ENCODE results near the gene CD2.
A peak's percentile ranks its signal among the peaks of the same experiment; 100 is the strongest.

Gene CD2

GRCh38 chr1:116760996-116761665, 6.9 kb downstream of the CD2 start:
- no peak for DNase-seq

GRCh38 chr1:116762281-116762680, 8.1 kb downstream of the CD2 start:
- DNase-seq: no peak

DNA sequence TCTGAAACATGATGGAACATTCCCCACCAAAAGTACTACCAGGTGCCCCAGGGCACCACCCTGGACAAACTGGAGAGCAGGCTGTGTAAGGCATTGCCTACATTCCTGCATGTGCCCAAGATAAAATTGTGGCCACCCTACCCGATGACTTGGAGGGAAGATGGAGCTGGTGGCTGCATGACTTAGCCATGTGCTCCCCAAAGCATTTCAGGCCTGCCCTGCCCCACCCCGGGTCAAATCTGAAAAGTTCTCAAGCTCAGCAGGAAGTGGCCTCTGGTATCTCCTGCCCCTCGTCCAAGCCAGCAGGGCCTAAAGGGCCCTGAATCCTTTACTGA, 8.5 kb downstream of the CD2 start:
- no peak for DNase-seq

DNA sequence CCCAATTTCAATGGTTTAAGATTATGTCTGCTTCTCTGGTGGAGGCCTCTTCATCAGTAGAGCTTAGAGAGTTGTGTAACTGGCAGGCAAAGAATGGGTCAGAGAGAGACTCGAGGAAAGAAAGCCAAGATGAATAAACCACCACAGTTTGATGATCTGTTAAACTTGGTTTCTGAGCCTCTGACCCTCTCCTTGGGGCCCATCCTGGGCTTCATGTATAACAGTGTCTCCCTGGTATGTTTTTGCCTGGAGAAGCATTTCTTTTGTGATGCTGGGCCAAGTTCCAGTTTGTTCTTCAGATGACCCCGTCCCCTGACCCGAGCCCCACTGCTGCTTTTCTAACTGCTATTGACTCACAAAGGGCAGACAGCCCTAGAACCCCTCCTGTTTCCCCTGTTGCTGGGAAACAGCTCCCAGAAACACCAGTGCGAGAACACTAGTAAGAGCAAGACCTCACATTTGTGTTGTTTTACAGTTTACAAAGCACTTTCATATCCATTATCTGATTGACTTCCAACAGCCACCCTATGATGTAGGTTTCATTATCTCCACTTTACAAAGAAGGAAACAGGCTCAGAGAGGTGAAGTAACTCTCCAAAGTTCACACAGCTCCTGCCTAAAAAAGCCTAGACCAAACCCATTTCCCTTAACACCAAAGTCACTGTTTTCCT, 9.0 kb downstream of the CD2 start:
- DNase-seq: peak; percentile 51

DNA sequence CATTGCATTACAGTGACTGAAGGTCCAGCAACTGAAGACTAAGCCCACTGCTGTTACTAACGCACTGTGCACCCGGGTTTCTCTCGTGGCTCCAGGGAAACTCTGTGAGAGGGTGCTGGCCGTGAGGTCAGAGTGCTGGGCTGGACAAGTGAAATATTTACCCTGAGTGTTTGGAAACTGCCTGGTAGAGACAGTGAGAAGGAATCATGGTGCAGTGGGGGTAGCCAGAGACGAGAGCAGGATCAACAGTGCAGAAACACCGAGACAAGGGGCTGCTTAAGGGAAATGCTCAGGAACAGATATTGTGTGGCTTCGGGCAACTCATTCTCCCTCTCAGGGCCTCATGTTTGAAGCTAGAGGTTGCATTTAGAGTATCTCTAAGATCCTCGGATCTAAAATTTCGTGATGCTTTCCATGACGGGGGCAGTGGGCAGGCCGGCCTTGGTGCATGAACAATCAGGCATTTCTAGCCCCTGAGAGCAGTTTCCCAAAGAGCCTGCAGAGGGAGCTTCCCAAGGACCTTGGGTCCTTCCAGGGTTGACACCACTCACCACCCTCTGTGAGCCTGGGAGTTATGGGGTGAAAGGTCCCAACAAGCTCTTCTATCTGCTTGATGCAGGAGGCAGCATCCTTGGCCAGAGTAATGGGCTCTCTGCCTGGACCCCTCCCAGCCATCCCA, 9.7 kb downstream of the CD2 start:
- DNase-seq: peak; percentile 54

GRCh38 chr1:116764466-116764898, 10.3 kb downstream of the CD2 start:
- DNase-seq: no peak

GRCh38 chr1:116764906-116765862, 11.0 kb downstream of the CD2 start:
- no peak for DNase-seq

DNA sequence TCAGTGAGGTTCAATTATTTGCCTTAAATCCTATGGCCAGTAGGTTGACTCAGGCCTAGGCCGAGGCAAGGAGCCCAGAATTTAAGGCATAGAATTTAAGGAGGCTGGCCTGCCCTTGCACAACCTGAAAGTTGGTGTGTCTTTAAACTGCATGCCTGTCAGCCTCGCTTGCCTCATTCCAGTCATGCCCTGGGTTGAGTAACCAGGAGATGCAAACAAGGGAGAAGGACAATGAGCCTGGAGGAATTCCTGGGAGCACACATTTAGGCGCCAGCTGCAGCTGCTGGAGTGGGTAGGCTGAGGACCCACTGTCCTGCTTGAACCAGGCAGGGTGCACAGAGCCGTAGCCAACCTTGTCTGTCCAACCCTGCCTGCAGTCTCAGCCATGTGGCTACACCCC, 11.7 kb downstream of the CD2 start:
- DNase-seq: no peak

GRCh38 chr1:116766616-116767469, 12.6 kb downstream of the CD2 start:
- no peak for DNase-seq

DNA sequence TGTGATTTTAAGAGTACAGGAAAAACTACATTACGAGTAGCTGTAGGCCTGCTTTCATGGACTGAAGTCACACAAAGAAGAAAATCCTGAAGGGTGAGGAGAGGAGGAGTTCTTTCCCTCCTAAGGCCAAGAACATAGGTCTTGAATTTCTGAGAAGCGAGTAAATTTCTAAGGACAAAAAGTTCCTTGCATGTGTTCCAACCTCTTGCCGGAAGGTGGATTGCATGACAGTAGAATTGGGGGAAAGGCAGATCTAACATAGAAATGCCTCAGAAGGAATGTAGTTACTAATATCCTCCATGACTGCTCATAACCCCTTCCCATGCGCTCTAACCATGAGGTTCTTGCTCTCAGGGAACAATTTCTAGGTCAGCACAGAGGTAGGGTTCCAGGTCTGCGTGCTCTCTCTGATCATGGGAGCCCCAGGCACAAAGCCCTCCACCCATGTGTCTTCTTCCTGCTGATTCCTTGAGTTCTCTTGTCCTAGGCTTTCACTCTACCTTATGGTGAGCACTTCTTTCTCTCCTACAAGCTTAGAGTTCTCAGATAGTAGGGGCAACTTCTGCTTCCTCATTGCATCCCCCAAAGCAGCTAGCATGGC, 13.7 kb downstream of the CD2 start:
- no peak for DNase-seq

- DNase-seq: no peak
Measured at GRCh38 chr1:116768416-116769103, 14.3 kb downstream of the CD2 start.

GRCh38 chr1:116769104-116769452, 14.8 kb downstream of the CD2 start:
- no peak for DNase-seq

GRCh38 chr1:116769561-116769977, 15.3 kb downstream of the CD2 start:
- DNase-seq: peak; percentile 63

GRCh38 chr1:116769994-116770393, 15.8 kb downstream of the CD2 start:
- DNase-seq: no peak

- no peak for DNase-seq
Measured at GRCh38 chr1:116770625-116771024, 16.4 kb downstream of the CD2 start.

- DNase-seq: no peak
Measured at GRCh38 chr1:116771997-116772647, 17.9 kb downstream of the CD2 start.

- no peak for DNase-seq
Measured at GRCh38 chr1:116772648-116773045, 18.4 kb downstream of the CD2 start.

DNA sequence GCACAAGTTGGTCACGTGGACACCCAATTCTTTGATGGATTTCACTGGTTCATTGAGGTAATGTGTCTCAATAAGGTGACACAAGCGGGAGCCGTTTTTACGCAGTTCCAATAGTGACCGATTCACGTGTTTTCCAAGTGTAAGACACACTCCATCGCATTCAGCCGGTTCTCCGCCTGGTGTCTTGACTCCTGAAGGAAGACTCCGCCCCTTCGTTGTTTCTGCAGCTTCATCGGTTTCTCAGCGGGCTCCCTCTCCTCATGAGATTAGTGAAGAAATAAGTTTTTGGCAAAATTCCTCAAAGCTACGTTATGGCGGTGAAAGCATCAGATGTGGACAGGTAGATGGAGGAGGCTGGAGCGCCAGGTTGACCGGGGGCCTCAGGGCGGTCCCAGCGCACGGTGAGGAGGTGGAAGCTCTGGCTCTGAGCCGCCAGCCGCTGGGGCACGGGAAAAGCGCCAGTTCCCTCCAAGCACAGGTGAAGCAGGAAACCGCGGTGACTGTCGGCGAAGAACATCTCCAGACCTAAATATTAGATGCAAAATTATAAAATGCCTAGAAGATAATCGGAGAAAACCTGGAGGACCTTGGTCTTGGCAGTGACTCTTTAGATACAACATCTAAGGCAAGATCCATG, 21.0 kb downstream of the CD2 start:
- DNase-seq: no peak

DNA sequence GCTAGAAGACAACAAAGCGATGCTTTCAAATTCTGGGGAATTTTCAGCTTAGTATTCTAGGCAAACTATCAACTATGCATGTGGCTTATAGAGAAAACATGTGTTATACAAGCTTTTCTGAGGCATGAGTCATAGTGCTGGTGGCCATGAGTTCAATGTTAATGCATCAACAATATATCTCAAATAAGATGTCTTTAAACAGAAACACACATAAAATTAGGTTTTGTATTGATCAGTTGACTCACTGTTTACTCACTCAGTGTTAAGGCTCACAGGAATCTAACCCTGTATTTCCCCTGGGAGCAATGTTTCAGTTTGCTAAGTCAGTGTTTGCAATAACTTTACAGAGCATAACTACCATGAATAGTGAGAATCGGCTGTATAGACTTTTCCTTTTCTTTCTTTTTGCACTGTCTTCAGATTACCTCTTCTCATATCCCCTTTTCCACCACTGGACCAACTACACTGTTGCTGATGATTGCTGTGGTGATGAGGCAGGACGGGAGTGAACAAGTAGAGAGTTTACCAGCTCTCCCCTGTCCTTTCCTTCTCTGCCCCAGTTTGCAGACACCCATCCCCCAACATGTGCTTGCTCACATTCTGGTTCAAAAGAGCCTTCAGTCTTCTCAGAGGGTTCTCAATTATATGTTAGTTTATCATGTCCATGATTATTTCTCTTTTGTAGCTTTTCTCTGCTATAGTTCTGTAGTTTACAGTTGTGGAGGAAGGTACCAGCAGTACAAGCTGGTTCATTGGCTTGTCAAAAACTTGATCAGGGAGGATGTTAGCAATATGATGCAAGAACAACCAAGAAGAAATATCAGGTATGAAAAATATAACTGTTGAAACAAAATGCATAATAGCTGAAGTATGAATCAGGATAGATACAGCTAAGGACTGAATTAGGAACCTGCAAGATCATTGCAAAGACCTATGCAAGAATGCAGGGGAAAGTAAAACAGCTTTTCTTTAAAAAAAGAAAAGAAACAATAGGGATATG, 23.9 kb downstream of the CD2 start:
- DNase-seq: no peak

Data from activated CD4-positive, alpha-beta T cell treated with anti-CD3 and anti-CD28 coated beads, Interleukin-2, amount 50 U/mL, for 1 hour (primary cell).